HG03520 (cell line): Measurements from ENCODE around the gene NMRAL1.

ENCODE experiments used
- ATAC-seq: cut with Tn5 transposase; IDR thresholded peaks from one replicate; pipeline ENCODE4 v1.9.1; 2021; ENCODE audit warnings: mild to moderate bottlenecking, moderate library complexity; ENCODE audit not compliant: unreplicated experiment

The NMRAL1 gene

GRCh38 chr16:4467916-4468315, 6.5 kb downstream of the NMRAL1 start:
- no peak for ATAC-seq

- no peak for ATAC-seq
Measured at GRCh38 chr16:4465977-4466779, 8.2 kb downstream of the NMRAL1 start.

DNA sequence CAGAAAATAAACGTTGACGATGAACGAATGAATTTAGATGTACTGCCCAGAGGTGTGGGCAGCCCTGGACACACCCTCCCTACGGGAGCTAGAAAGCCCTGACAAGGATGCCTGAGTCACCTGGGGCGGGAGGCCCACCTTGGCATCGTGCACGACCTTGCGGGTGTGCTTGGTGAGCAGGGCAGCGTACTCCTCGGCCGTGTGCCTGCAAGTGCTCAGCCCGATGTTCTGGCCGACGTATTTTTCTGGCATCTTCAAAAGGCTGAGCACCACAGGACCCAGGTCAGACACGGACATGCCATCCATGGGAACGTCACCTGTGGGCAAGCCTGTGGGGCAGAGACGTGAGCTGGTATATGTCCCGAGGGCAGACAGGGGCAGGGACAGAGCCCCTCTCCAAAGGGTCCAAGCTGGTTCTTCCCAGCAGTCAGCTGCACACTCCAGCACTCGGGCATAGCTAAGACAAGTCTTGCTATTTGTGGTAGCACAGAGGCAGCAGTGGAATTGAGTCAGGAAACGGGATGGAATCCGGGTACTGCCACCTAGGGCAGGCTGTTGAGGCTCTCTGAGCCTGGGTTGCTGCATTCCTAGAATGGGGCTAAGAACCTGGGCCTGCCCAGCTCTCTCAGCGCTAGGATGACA, 10.8 kb downstream of the NMRAL1 start:
- no peak for ATAC-seq

DNA sequence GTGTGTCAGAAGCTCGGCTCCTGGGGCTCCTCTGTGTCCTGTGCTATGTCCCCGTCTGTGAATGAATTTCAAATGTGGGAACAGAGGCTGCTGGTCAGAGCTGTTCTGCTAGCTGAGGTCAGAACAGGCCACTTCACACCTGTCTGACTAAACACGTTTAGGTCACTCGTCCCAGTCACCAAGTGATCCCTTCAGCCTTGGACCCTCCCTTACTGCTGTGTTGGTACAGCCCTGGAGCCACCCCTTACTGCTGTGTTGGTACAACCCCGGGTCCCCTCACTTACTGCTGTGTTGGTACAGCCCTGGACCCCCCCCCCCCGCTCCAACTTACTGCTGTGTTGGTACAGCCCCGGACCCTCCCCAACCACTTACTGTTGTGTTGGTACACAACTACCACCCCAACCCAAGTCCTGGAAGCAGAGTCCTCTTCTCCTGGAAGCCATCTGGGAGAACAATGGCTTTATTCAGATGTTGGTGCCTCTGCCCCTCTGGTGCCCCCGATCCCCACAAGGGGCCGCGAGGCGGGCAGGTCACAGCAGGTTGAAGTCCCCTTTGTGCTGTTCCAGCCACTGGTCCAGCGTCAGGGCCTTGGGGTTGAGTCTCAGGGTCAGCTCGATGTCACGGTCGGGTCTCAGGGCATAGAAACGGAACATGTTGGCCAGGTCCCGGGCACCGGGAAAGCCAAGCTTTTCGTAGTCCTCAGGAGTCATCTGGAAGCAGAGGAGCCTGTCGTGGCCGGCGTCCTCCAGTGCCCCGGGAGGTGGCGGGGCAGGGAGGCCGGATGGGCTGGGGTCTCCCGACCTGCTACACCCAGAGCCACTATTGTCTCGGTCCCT, 13.0 kb downstream of the NMRAL1 start:
- no peak for ATAC-seq

GRCh38 chr16:4460936-4461249, 13.5 kb downstream of the NMRAL1 start:
- ATAC-seq = no peak

DNA sequence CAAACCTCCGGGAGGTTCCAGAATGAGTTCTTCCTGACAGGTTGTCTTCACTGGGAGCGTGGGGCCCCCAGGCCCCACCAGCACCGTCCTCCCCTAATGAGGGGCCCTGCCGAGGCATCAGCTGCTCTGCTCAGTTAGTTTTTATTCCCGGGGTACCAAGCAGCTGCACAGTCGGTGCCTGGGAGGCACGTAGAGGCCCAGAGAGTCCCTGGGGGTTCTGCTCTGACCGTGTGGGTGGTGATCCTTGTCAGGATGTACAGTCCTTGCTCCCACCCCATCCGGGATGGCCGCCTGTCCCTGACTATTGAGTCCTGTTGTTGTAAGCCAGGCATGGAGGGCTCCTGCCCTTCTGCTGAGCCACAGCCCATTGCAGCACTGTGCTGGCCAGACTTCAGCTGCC, 18.5 kb downstream of the NMRAL1 start:
- ATAC-seq = no peak

DNA sequence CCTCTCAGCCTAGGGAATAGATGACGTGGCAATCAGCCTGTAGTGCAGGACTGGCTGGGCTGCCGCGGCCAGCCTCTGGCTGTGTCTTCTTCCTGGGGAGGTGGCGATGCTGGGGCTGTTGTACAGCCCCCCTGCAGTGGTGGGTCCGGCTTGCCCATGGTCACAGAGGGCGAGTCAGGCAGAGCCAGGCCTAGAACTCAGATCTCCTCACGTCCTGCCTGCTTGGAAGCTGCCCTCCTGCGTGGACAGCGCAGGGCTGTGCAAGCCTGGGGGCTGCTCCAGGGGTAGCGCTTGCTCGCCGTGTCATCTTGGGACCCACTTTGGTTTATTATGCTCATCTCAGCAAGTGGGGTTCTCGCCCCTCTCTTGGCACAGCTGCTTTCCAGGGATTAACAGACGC, 19.3 kb downstream of the NMRAL1 start:
- ATAC-seq = no peak

DNA sequence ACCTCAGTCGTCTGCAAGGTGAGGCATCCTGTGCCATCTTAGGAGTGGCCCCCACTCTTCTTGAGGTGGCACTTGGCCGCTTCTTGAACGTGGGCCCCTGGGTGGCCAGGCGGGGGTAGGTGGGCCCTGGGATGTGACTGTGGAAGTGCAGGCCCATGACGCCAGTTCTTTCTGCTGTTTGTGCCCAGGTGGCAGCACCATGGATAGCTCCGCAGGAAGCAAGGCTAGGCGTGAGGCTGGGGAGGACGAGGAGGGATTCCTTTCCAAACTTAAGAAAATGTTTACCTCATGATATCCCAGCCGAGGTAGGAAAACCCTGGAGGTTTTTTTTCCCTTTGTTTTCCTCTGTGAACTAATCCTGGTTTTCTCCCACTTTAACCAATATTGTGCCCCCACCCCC, 19.8 kb downstream of the NMRAL1 start:
- ATAC-seq = no peak

DNA sequence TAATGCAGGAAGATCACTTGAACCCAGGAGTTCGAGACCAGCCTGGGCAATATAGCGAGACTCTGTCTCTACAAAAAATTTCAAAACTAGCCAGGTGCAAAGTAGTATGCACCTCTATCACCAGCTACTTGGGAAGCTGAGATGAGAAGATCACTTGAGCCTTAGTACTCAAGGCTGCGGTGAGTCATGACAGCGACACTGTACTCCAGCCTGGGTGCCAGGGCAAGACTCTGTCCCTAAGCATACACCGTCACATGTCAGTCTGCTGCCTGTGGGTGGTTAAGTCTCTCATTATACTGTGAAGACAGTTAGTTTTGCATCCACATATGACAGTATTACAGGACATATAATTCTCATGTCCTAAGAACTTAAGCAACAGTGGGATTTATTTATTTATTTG, 21.8 kb downstream of the NMRAL1 start:
- ATAC-seq = no peak

DNA sequence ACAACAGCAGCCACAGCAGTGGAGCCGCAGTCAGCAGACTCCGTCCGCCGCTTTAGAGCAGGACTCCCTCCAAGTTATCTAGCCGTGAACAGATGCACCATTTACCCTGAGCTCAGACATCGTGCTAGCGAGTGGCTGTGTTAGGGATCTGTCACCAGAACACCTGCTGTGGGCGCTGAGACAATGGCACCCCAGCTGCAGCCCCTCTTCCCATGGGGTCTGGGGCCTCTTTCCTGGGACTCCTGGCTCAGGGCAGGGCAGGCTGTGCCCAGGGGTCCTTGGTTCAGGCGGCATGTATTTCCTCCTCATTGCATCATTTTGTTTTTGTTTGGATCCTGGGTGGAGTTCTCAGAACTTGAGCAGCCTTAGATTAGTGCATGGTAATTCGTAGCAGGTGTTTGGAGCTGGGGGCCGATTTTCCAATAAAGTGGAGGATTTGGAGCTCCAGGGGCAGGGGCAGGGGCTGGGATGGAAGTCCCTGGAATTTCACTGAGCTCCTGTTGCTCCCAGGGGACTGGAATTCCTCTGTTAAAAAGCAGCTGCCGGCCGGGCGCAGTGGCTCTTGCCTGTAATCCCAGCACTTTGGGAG, 23.4 kb downstream of the NMRAL1 start:
- no peak for ATAC-seq

GRCh38 chr16:4450430-4450829, 24.0 kb downstream of the NMRAL1 start:
- no peak for ATAC-seq

- ATAC-seq = no peak
Measured at GRCh38 chr16:4443986-4444385, 30.4 kb downstream of the NMRAL1 start.

DNA sequence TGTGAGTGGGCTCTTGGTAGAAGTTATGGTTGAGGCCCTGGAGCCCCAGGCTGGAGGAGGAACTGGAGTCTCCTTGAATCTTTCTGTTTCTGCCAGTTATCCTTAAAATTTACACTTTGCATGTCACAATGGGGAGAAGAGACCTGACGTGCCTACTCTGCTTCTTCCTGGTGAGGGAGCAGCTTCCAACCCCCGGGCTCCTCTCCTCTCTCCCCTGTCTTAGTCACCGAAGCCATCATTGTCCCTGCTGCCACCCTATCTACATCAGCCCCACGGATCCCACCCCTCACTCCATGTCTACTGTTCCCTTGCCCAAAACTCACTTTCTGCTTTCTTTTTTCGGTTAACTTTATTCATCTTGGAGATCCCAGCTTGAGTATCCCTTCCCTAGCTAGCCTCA, 31.2 kb downstream of the NMRAL1 start:
- no peak for ATAC-seq

- ATAC-seq = no peak
Measured at GRCh38 chr16:4442371-4442770, 32.1 kb downstream of the NMRAL1 start.

- no peak for ATAC-seq
Measured at GRCh38 chr16:4437366-4437765, 37.1 kb downstream of the NMRAL1 start.

GRCh38 chr16:4435337-4436067, 38.9 kb downstream of the NMRAL1 start:
- ATAC-seq = no peak

- no peak for ATAC-seq
Measured at GRCh38 chr16:4433914-4434787, 40.3 kb downstream of the NMRAL1 start.

- ATAC-seq = no peak
Measured at GRCh38 chr16:4433228-4433627, 41.2 kb downstream of the NMRAL1 start.

- ATAC-seq = no peak
Measured at GRCh38 chr16:4431023-4431422, 43.4 kb downstream of the NMRAL1 start.

GRCh38 chr16:4428500-4428899, 45.9 kb downstream of the NMRAL1 start:
- no peak for ATAC-seq
